ENCODE measurements around the gene PTHLH. TPM values are rescaled to one million over a fixed set of nuclear protein-coding genes. Genes with fewer than 3 reads are reported as not detected.

The PTHLH gene
- 1.8 and 2.0 TPM in 2 replicates for total RNA-seq

DNA sequence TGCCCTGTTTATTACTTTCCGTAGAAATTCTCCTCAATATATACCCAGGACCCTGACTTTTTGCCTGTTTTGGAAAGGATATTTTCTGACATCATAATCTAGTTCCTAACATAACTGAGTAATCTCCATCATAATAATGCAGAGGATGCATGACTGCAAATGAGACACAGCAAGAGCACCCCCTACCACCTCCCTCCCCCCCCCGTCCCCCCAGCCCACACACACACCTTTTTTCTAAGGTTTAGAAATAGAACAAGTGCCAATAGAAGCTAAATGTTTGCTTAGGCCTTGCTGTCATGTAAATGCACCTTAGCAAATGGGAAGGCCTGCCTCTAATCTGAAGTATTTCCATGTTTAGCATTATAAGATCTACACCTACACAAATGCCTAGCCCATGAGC is at the start of gene PTHLH:
Gene PTHLH (minus strand): TSS at position 13 of the 400 bp plus-strand sequence. CDS start 3,239 bp downstream, outside the sequence.

Other genes starting within 250 kb of the PTHLH start
- 23.2 and 40.4 TPM in 2 replicates for gene KLHL42, start 192.5 kb downstream of the PTHLH start, total RNA-seq
- not detected in 2 replicates for gene MANSC4, start 192.5 kb downstream of the PTHLH start, total RNA-seq
- gene CCDC91, start 217.7 kb upstream of the PTHLH start, total RNA-seq = 10.1 and 16.3 TPM in 2 replicates